HepG2 (cell line): Measurements from ENCODE around the gene ANKRD39. TPM values are rescaled to one million over a fixed set of nuclear protein-coding genes. Genes with fewer than 3 reads are reported as not detected.
A peak's percentile ranks its signal among the peaks of the same experiment; 100 is the strongest.

Source experiments
- AHR ChIP-seq: IDR thresholded peaks from 2 replicates; pipeline ENCODE4 v1.6.1; 2018; ENCODE audit warnings: missing genetic modification reagents, missing compliant biosample characterization
- ATRX ChIP-seq: sonication (generic); formaldehyde crosslinking; IDR thresholded peaks from 2 replicates; pipeline ENCODE4 v1.4.0; 2020; ENCODE audit warnings: missing genetic modification reagents, borderline replicate concordance
- BRD4 ChIP-seq: sonication (generic); formaldehyde crosslinking; IDR thresholded peaks from 2 replicates; pipeline ENCODE4 v1.4.0; 2020; ENCODE audit warnings: missing genetic modification reagents
- CCDC6 ChIP-seq: sonication (generic); formaldehyde crosslinking; IDR thresholded peaks from 2 replicates; pipeline ENCODE4 v1.8.1; 2022; ENCODE audit warnings: mild to moderate bottlenecking, missing genetic modification reagents, moderate library complexity
- DRAP1 ChIP-seq: IDR thresholded peaks from 2 replicates; pipeline ENCODE4 v1.6.1; 2016; ENCODE audit warnings: missing genetic modification reagents, missing compliant biosample characterization
- FOXK1 ChIP-seq: sonication (generic); formaldehyde crosslinking; IDR thresholded peaks from 2 replicates; pipeline ENCODE4 v1.4.0; 2020; ENCODE audit warnings: low read depth, missing genetic modification reagents, borderline replicate concordance
- MXD1 ChIP-seq: sonication (generic); formaldehyde crosslinking; IDR thresholded peaks from 2 replicates; pipeline ENCODE4 v1.4.0; 2020; ENCODE audit warnings: mild to moderate bottlenecking, missing genetic modification reagents
- MXD4 ChIP-seq: IDR thresholded peaks from 2 replicates; pipeline ENCODE4 v1.6.1; 2016; ENCODE audit warnings: mild to moderate bottlenecking, missing biosample characterization, missing genetic modification reagents
- PAF1 ChIP-seq: IDR thresholded peaks from 2 replicates; pipeline ENCODE4 v1.6.1; 2016; ENCODE audit warnings: missing genetic modification reagents, missing compliant biosample characterization
- SOX5 ChIP-seq: IDR thresholded peaks from 2 replicates; pipeline ENCODE4 v1.6.1; 2016; ENCODE audit warnings: borderline replicate concordance
- ZBED4 ChIP-seq: sonication (generic); formaldehyde crosslinking; IDR thresholded peaks from 2 replicates; pipeline ENCODE4 v1.4.0; 2020; ENCODE audit warnings: missing genetic modification reagents, borderline replicate concordance
- ZNF274 ChIP-seq: sonication (generic); formaldehyde crosslinking; IDR thresholded peaks from 2 replicates; pipeline ENCODE4 v1.5.1; 2020; ENCODE audit warnings: mild to moderate bottlenecking, missing genetic modification reagents
- ZNF292 ChIP-seq: sonication (generic); formaldehyde crosslinking; IDR thresholded peaks from 2 replicates; pipeline ENCODE4 v1.8.1; 2022; ENCODE audit warnings: mild to moderate bottlenecking, low read depth, missing genetic modification reagents, borderline replicate concordance
- ZNF446 ChIP-seq: sonication (generic); formaldehyde crosslinking; IDR thresholded peaks from 2 replicates; pipeline ENCODE4 v1.5.0; 2020; ENCODE audit warnings: mild to moderate bottlenecking, missing genetic modification reagents
- ZNF513 ChIP-seq: sonication (generic); formaldehyde crosslinking; conservative IDR thresholded peaks from 2 replicates; pipeline ENCODE4 v1.5.0; 2020; ENCODE audit warnings: missing genetic modification reagents
- ZNF574 ChIP-seq: sonication (generic); formaldehyde crosslinking; IDR thresholded peaks from 2 replicates; pipeline ENCODE4 v1.4.0; 2020; ENCODE audit warnings: missing genetic modification reagents
- ZNF597 ChIP-seq: sonication (generic); formaldehyde crosslinking; IDR thresholded peaks from 2 replicates; pipeline ENCODE4 v1.5.0; 2020; ENCODE audit warnings: missing genetic modification reagents
- ZSCAN21 ChIP-seq: sonication (generic); formaldehyde crosslinking; IDR thresholded peaks from 2 replicates; pipeline ENCODE4 v1.8.0; 2022; ENCODE audit warnings: mild to moderate bottlenecking, missing genetic modification reagents, moderate library complexity, borderline replicate concordance
- ZSCAN9 ChIP-seq: IDR thresholded peaks from 2 replicates; pipeline ENCODE4 v1.6.1; 2016; ENCODE audit warnings: borderline replicate concordance
- polyA plus RNA-seq, 8 experiments: library from polyadenylated mRNA; depleted of rRNA in 3 of 8; stranded (reverse) in 7 of 8; unstranded in 1 of 8; fragments of >200 nt; fragmentation: Illumina TruSeq in 4 of 8; extraction: Trizol in 4 of 8; gene quantifications; 2 replicates each; pipeline versions ENCODE4 v1.2.1 to v1.2.3, GENCODE V29; 2011 to 2016; ENCODE audit warnings: low read depth in 4 of 8, missing spikeins in 1 of 8, mixed read lengths in 1 of 8; ENCODE audit not compliant: insufficient read depth in 1 of 8
- total RNA-seq, 5 experiments: library from RNA; depleted of rRNA; stranded (reverse); fragments of >200 nt; fragmentation: Illumina TruSeq; extraction: Trizol; gene quantifications; 2 replicates each; pipeline ENCODE4 v1.2.3, GENCODE V29; 2016; ENCODE audit warnings: low read depth in 1 of 5

The ANKRD39 gene
- total and polyA plus RNA-seq, 2 of the 13 experiments (the other 11 are each of a cell fraction or from before 2014, with no cell fraction given), result 23.2 to 24.8 TPM

- TF ChIP-seq ZNF574 (CRISPR knock-in tag) (peak; percentile 92), ZNF274 (no peak; the same call in none of the 2 replicates), FOXK1 (CRISPR knock-in tag) (peak; percentile 92), AHR (CRISPR knock-in tag) (no peak), ZBED4 (CRISPR knock-in tag) (no peak), DRAP1 (CRISPR knock-in tag) (peak; percentile 73), BRD4 (peak; percentile 87; the same call in 1 of the 2 replicates), ZNF292 (CRISPR knock-in tag) (peak; percentile 98; the same call in 1 of the 2 replicates), ATRX (no peak), PAF1 (CRISPR knock-in tag) (peak; percentile 82; the same call in 1 of the 2 replicates), MXD4 (CRISPR knock-in tag) (peak; percentile 84), ZNF513 (CRISPR knock-in tag) (no peak), ZNF446 (CRISPR knock-in tag) (no peak), ZNF597 (CRISPR knock-in tag) (no peak), MXD1 (peak; percentile 35; the same call in 1 of the 2 replicates), SOX5 (CRISPR knock-in tag) (peak; percentile 90), ZSCAN21 (CRISPR knock-in tag) (peak; percentile 93; the same call in 1 of the 2 replicates), CCDC6 (peak; percentile 22; the same call in 1 of the 2 replicates), ZSCAN9 (CRISPR knock-in tag) (peak; percentile 96)
Measured at GRCh38 chr2:96819128-96819875, 38.5 kb downstream of the ANKRD39 start (continued).
